Adrenal gland (tissue), 5 donors: Measurements from ENCODE around the gene RNASE8.

Experiments used
- CTCF ChIP-seq, 6 experiments: fragments of 450-650 bp in 4 of 6; fragments of 200-600 bp in 2 of 6; sonication (generic) in 1 of 6; IDR thresholded peaks; 1 replicate in 5 of 6; 2 replicates in 1 of 6; pipeline versions ENCODE4 v1.5.1 to v1.8.0; 2016 to 2021; ENCODE audit warnings: antibody characterized with exemption in 6 of 6, mild to moderate bottlenecking in 2 of 6, moderate library complexity in 1 of 6
- POLR2A ChIP-seq, 2 donors: fragments of 450-650 bp; IDR thresholded peaks; one replicate each; pipeline ENCODE4 v1.6.1; 2017; ENCODE audit warnings: antibody characterized with exemption in 2 of 2, mild to moderate bottlenecking in 2 of 2, moderate library complexity in 1 of 2
- donor health status: DM: no; HTN: no; CAD: no.

GRCh38 chr14:21074398-21075272 is 17.0 kb downstream of the RNASE8 start:
- TF ChIP-seq POLR2A (IDR thresholded peaks at IDR 0.05) (no peak), CTCF (IDR thresholded peaks at IDR 0.05) (no peak)
